ENCODE measurements around the gene XDH. TPM values are rescaled to one million over a fixed set of nuclear protein-coding genes. Genes with fewer than 3 reads are reported as not detected.

The XDH gene
- total RNA-seq, 1 donor from 2014 or later: 0.49 TPM

GRCh38 chr2:31434911-31435310 lies 20.4 kb upstream of the XDH start:
- Histone ChIP-seq H3K4me1 (no peaks in the 10 kb centered on the region), H3K36me3 (no peaks in the 10 kb centered on the region), H3K27ac (no peak overlapping the region), H3K4me3 (no peak overlapping the region), H3K9me3 (no peaks in the 10 kb centered on the region), H3K27me3 (no peaks in the 10 kb centered on the region)
- TF ChIP-seq CTCF (IDR thresholded peaks at IDR 0.05): no peak
- TF ChIP-seq POLR2A (IDR thresholded peaks at IDR 0.05): no peak
- TF ChIP-seq POLR2AphosphoS5 (IDR thresholded peaks at IDR 0.05; ENCODE audit: insufficient read depth in 1 of 2, low read depth in 1 of 2): no peak
- DNase-seq (ENCODE audit: extremely low spot score in 2 of 2): no peak
- intact Hi-C loops (cut with DNase I): no loop called here

- H3K9me3 ChIP-seq: no peaks in the 10 kb centered on the region
- intact Hi-C loops (cut with DNase I): no loop called here
- H3K27ac ChIP-seq: no peak overlapping the region
- DNase-seq (ENCODE audit: extremely low spot score in 2 of 2): no peak
- H3K36me3 ChIP-seq: no peaks in the 10 kb centered on the region
- H3K27me3 ChIP-seq: no peaks in the 10 kb centered on the region
- H3K4me1 ChIP-seq: no peaks in the 10 kb centered on the region
- TF ChIP-seq POLR2A (IDR thresholded peaks at IDR 0.05): no peak
- TF ChIP-seq POLR2AphosphoS5 (IDR thresholded peaks at IDR 0.05; ENCODE audit: insufficient read depth in 1 of 2, low read depth in 1 of 2): no peak
- TF ChIP-seq CTCF (IDR thresholded peaks at IDR 0.05): no peak
- no peak overlapping the region for H3K4me3 ChIP-seq
These were observed 19.0 kb upstream of the XDH start for GRCh38 chr2:31433541-31433940.

- TF ChIP-seq CTCF (IDR thresholded peaks at IDR 0.05) (no peak), POLR2AphosphoS5 (IDR thresholded peaks at IDR 0.05; ENCODE audit: insufficient read depth in 1 of 2, low read depth in 1 of 2) (no peak), POLR2A (IDR thresholded peaks at IDR 0.05) (no peak)
- H3K36me3 ChIP-seq: no peaks in the 10 kb centered on the region
- no peaks in the 10 kb centered on the region for H3K9me3 ChIP-seq
- H3K4me3 ChIP-seq: no peak overlapping the region
- no peak overlapping the region for H3K27ac ChIP-seq
- no peaks in the 10 kb centered on the region for H3K27me3 ChIP-seq
- intact Hi-C loops (cut with DNase I): no loop called here
- no peaks in the 10 kb centered on the region for H3K4me1 ChIP-seq
- DNase-seq (ENCODE audit: extremely low spot score in 2 of 2): no peak
These were observed 16.1 kb upstream of the XDH start for GRCh38 chr2:31430439-31431165.

GRCh38 chr2:31429759-31430438 lies 15.4 kb upstream of the XDH start:
- no peak overlapping the region for H3K4me3 ChIP-seq
- H3K36me3 ChIP-seq: no peaks in the 10 kb centered on the region
- DNase-seq (ENCODE audit: extremely low spot score in 2 of 2): no peak
- H3K27me3 ChIP-seq: no peaks in the 10 kb centered on the region
- H3K27ac ChIP-seq: no peak overlapping the region
- no peak for TF ChIP-seq POLR2A (IDR thresholded peaks at IDR 0.05)
- no peak for TF ChIP-seq POLR2AphosphoS5 (IDR thresholded peaks at IDR 0.05; ENCODE audit: insufficient read depth in 1 of 2, low read depth in 1 of 2)
- no peak for TF ChIP-seq CTCF (IDR thresholded peaks at IDR 0.05)
- intact Hi-C loops (cut with DNase I): no loop called here
- H3K9me3 ChIP-seq: no peaks in the 10 kb centered on the region
- H3K4me1 ChIP-seq: no peaks in the 10 kb centered on the region

GRCh38 chr2:31429040-31429439 lies 14.5 kb upstream of the XDH start:
- intact Hi-C loops (cut with DNase I): no loop called here
- Histone ChIP-seq H3K36me3 (no peaks in the 10 kb centered on the region), H3K27ac (no peak overlapping the region), H3K27me3 (no peaks in the 10 kb centered on the region), H3K9me3 (no peaks in the 10 kb centered on the region), H3K4me3 (no peak overlapping the region), H3K4me1 (no peaks in the 10 kb centered on the region)
- TF ChIP-seq CTCF (IDR thresholded peaks at IDR 0.05) (no peak), POLR2A (IDR thresholded peaks at IDR 0.05) (no peak)
- DNase-seq (ENCODE audit: extremely low spot score in 2 of 2): no peak
